NCI-H146 (cell line): ENCODE results near the gene GAL3ST3.
"Not testable (repeated sequence)": the region's sequence is repeated elsewhere in the genome, so short reads cannot be mapped to it uniquely, and the experiment has no call there.

ENCODE experiments used
- DNase-seq: peaks from one replicate; lab custom pipeline; 2025; lab: John Stamatoyannopoulos, UW

GAL3ST3 gene

DNA sequence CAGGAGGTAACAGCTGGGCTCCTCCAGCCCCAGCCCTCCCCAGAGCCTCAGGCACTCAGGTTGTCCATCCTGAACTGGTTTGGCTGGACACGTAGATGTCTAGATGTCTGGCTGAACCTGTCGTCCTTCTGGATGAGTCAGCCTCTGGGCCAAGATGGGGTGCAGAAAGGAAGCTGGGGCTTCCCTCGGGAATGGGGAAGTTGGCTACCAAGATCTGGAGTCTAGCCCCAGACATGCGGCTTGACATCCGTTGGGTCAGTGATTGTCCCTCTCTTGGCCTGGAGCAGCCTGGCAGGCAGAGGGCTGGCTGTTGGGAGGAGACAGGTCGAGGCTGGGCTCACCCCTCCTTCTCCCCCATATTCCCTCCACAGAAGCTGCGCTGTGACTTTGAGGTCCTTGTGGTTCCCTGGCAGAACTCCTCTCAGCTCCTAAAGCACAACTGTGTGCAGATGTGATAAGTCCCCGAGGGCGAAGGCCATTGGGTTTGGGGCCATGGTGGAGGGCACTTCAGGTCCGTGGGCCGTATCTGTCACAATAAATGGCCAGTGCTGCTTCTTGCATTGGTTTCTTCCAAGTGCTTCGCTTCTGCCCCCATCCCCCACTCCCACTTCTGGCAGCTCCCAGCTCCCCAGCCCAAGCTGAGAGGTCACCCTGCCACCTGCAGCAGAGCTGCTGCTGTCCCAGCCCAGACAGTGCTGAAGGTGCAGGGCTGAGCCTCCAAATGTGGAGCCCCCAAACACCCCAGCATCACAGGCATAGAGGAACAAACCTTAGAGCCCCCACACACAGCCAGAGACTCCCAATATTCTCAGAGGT lies 35.8 kb downstream of the GAL3ST3 start:
- DNase-seq, result no peak

DNA sequence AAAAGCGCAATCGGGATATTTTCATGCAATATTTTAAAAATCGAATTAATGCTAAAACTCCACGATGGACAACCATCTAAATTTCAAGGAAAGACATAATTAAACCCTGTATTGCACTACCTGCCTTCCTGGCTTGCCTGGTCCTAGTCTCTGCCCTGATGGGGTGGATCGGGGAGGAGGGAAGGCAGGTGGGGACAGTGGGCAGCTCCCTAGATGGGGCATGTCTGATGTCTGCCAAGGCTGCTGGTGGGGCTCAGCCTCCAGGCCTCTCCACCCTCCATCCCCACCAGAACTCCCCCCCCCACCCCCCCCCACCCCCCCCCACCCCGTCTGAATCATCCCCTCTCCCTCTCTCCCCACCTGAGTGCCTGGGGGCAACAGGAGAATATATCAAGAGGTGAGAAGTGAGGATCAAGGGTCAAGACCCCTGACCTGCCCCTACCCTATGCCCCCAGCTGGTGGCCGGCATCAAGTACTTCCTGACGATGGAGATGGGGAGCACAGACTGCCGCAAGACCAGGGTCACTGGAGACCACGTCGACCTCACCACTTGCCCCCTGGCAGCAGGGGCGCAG lies 36.5 kb downstream of the GAL3ST3 start:
- no peak for DNase-seq

DNA sequence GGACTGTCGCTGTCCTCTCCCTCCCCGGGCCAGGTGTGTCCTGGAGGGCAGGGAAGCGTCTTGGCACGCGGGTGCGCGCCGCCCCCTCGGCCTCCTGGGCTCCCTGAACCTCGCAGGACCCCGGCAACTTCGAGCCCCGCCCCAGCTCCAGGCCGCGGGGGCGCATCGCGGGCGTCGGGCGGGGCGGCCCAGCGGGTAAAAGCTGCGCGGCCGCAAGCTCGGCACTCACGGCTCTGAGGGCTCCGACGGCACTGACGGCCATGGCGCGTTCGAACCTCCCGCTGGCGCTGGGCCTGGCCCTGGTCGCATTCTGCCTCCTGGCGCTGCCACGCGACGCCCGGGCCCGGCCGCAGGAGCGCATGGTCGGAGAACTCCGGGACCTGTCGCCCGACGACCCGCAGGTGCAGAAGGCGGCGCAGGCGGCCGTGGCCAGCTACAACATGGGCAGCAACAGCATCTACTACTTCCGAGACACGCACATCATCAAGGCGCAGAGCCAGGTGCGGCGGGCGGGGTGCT lies 37.1 kb downstream of the GAL3ST3 start, which contains the start of gene CST6:
TSS of gene CST6 (plus strand) at position 224 of the 519 bp plus-strand sequence. CDS start at position 261, 37 bp downstream.
- DNase-seq, result peak; percentile 49

DNA sequence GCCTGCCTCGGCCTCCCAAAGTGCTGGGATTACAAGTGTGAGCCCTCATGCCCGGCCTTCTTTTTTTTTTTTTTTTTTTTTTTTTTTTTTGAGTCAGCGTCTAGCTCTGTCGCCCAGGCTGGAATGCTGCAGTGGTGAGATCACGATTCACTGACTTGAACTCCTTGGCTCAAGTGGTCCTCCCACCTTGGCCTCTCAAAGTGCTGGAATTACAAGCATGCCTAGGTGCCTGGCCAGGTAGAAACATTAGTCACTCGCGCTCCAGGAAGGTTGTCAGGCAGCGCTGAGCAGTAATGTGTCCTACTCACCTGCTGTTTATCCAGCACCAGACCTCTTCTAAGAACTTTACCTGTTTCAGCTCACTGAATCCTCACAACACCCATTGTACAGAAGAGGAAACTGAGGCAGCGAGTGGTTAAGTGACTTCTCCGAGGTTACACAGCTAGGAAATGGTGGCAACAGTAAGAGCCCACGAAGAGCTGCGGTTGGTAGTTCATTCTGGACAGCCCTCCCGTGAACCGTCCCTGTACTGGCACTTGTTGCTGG lies 37.6 kb downstream of the GAL3ST3 start:
- DNase-seq, result no peak

DNA sequence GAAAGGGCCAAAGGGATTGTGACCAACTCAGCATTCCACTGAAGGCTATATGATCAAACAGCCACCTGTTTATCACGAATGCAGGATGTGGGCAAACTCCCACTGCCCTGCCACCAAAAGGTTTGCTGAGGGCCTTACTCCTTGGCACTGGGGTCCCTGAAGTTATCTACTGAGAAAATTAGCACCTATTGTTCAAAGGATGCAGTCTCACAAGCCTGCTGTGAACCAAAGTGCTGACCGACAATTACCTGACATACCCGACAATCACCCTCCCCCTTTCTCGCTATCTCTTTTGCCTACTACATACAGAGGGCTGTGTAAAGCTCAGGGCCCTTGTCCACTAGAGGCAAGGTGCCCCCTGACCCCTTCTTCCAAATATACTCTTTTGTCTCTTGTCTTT lies 38.9 kb downstream of the GAL3ST3 start:
- not testable (repeated sequence) for DNase-seq

DNA sequence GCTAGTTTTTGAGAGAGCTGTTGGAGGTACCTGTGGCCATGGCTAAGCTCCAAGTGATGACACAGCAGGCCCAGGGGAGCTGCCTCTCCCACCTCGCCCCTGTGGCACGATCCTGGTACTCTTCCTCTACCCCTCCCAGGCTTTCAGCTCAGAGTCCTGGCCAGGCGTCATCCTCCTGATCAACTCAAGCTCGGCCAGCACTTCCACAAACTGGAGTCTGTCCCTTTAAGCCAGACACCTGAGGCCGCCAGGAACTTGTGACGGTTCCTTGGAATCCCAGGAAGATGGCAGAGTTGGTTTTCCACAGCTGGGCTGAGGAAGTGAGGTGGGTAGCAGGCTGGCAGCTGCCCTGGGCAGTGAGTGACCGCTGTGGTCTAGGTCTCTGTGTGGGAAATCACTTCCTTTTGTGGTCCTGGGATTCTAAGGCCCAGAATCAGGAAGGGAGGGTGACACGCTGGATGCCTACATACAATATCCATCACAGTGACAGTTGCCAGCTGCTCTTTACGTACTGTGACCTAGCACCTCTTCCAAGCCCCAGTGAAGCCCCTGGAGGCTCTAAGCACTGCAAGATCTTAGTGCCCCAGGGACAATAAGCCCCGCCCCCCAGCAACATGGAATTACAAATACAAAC lies 40.4 kb downstream of the GAL3ST3 start:
- DNase-seq, result no peak

DNA sequence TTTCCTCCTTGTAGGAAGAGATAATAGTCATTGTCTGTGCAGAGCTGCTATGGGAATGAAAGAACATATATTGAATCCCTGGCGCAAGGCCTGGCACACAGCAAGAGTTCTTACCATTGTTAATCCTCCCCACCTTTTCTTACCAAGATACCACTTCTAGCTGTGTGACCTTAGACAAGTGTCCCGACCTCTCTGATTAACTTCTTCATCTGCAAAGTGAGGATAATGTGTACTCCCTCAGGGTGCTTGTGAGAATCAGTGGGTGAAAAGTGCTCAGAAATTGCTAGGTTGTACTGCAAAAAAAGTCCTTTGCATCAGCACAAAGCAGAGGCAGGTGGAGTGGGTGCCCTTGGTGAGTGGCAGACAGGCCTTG lies 40.9 kb downstream of the GAL3ST3 start:
- no peak for DNase-seq

DNA sequence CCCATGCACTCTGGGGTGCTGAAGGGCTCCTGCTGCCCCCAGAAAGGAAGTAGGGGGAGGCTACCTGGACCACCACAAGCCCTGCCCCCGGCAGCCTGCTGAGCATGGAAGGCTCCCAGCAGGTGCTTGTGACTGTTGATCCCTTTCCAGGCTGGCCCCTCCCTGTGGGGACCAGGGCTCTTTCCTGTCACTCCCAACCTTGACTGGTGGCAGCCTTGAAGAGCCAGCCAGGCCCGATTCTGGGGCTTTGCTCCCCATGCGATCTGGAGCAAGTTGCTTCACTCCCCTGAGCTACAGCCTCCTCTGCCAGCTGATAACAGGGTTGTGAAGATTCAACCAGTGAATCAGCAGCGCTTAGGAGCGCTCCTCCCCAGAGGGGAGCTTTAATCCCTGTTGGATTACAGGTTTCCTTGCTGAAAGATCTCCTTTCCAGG lies 41.7 kb downstream of the GAL3ST3 start:
- DNase-seq, result no peak

DNA sequence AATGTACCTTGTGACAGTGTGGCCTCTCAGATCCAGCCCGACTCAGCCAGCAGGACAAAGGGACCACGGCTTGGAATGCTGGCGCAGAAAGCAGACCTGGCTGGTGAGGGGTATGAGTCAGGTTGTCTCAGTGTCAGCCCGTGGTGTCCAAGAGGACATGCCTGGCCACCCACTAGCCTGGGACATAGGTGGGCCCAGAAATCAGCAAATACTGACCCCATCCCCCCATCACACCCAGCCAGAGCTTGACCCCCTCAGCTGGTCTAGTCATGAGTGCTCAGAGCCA lies 42.1 kb downstream of the GAL3ST3 start:
- DNase-seq, result no peak

DNA sequence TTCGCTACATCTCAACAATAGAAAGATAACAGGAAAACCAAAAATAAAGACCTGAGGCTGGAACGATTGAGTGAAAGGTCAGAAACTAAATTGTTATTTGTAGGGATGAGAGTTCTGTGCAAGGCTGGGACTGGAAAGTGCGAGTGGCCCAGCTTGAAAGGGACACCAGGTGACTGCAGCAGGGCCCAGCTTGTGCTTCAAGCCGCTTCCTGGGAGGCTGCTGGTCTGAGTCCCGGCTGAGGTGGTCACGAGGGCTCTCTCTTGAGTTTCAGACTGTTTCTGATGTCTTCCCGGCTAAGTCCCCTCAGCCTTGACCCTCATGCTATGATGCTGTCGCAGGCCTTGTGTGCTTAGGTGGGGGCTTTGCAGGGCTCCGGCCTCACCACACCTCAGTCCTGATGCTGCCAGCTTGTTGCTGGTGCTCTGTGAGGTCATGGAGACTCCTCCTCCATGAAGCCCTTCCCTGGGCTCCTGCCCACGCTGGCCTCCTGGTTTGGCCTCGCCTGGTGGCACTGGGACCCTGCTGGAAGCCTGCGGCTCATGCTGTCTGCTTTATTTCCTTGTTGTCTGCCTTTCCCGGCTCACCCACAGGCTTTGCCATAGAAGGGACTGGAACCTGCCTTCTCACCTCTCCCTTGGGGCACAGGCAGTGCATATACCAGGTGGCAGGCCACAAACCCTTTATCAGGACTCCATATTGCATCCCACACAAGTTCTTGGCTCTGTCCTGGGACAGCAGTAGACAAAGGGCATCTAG lies 42.6 kb downstream of the GAL3ST3 start:
- DNase-seq, result no peak

DNA sequence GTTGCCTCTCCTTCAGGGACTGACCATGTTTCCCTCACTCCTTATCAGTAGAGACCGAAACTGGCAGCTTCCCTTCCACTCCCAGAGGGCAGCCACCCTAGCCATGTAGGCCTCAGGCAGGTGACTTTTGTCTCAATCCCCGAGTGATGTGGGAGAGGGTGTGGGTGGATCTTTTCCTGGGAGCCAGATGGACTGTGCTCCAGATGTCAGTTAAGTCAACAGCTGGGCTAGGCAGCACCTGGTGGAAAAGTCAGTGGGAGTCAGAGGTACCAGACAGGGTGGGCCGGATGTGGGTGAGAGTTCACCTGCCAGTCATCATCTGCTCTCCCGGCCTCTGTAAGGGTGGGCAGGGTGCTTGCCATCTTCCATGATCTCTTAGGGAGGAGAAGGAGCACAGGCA lies 44.8 kb downstream of the GAL3ST3 start:
- DNase-seq, result no peak

DNA sequence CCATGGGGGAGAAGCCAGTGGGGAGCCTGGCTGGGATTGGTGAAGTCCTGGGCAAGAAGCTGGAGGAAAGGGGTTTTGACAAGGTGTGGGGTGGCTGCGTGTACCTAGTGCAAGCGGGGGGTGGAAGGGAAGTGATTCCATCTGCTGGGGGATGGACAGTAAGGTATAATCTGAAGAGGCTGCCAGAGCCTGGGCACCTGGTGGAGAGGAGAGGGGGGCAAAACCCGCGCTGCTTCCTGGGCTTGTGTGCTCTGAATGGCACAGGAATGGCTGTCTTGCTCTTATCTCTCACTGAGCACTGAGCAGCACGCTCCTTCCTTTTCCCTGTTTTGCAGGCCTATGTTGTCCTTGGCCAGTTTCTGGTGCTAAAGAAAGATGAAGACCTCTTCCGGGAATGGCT lies 45.7 kb downstream of the GAL3ST3 start:
- no peak for DNase-seq

DNA sequence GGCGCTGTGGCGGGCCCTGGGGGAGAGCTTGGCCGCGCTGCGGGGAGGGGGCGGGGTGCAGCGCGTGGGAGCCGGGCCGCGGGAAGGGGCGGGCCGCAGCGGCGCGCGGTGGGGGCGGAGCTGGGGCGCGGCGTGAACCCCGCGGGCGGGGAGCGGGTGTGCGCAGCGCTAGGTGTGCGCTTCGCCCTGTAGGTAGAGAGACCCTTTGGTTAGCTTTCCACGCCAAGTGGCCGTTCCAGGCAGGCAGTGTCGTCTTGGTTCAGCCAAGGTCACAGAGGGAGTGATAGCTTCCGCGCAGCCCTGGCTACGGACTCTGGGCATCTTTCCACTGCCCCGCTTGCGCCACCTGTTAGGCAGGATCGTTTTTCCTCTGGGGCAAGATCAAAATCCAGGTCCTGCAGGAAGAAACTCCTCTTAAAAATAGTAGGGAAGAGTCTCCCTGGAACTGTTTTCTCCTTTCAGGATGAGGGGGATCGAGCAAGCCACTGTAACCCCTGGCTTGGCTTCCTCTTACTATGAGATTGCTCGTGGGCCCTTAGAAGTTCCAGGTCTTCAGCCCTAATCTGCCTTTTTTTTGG lies 46.2 kb downstream of the GAL3ST3 start:
- no peak for DNase-seq

DNA sequence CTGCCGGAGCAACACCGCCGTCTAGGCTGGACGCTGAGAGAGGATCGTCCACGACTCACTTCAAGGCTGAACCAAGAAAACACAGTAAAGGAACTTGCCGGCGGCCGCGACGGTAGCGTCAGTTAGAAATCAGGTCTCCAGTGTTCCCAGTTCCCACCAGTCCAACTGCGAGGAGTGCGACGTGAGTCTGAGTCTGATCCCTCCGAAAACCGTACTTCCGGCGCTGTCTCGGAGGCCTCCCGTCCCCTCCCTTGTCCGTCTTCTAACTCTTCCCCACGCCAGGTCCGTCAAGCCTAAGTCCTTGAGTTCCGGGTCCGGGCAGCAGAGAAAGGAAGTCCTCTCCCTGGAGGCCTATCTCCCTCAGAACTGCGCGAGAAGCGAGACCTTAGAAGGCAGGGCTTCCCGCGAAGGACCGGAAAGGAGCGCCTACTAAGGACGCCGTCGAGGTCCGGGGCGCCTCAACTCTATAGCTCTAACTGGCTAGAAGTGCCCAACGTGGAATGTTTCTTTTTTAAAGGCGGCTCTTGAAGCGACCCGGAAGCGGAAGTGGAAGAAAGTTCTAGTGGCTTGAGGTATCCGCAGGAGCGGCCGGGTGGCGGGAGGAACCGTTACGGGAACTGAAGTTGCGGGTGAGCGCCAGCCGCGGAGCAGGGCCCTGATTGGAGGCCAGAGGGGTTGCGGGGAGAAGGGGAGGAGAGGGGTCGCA lies 46.9 kb downstream of the GAL3ST3 start, which contains the start of the genes BANF1 and EIF1AD:
TSS of gene BANF1 (plus strand) at position 562 of the 706 bp plus-strand sequence. CDS start 748 bp downstream, outside the sequence.
TSS of gene EIF1AD (minus strand) at position 216 of the 706 bp plus-strand sequence. CDS start 1,768 bp downstream, outside the sequence.
- DNase-seq, result peak; percentile 98

DNA sequence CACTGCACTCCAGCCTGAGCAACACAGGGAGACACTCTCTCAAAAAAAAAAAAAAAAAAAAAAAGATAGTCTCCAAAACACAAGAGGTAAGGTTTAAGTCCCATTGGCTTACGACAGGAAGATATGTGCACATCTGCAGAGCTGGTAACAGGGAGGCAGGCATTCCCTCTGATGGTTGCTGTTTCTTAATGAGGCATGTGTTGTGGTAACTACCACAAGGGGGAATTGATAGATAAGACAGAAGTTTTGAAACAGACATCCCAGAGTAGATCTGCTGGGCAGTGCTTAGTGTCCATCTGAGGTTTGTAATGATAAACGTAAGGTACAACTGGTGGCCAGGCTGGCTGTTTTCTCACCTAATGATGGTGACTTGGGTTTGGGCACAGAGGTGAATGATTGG lies 51.7 kb downstream of the GAL3ST3 start:
- DNase-seq, result no peak

DNA sequence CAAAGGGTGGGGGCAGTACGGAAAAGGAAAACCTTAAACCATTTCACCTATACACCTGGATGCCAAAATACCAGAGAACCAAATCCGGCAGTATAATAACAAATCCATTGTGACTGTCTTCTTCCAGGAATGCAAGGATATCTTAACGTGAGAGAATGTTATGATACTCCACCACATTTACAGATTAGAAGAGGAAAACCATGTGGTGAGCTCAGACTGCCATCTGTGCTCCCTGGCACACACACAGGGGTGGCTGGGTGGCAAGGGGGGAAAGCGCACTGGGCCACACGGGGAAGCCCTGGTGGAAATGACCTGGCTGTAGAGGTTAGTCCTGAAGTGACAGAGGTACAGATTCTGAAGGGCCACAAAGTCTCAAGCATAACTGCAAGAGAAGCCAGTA lies 56.9 kb downstream of the GAL3ST3 start:
- no peak for DNase-seq
